Measurements from ENCODE around the gene CISD1.

Gene CISD1

DNA sequence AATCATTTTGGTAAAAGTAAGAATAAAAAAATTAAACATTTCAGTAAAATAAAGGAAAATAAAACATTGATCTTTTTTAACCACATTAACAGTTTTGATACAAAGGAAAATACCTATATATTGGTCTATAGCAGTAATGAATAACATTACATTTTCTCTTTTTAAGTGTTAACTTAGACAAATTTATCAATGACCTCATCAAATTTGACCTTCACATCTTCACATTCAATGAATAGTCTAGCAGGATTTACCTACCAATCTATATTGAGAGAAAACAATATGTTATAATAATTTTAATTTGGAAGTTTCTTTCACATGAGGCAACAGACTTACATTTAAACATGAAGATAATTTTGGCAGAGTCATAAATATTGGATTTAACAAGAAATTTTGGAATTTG lies 47.9 kb downstream of the CISD1 start:
- no peak for DNase-seq

DNA sequence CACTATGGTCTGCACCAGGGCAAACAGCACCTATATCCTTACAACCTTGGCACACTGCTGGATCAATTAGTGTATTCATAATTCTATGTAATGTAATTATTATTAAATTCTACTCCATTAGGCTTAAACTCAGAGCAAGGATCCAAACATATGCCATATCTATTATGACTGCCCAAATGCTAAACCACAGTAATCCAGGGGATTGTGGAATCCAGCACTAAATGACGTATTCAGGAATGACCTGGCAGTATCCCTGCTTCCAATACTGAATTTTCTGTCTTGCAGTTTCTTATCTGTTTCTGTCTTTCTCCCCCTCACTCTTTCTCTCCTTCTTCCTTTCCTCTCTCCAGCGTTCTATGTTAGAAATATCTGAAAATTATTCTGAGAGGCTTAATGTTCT lies 49.4 kb downstream of the CISD1 start:
- no peak for DNase-seq

DNA sequence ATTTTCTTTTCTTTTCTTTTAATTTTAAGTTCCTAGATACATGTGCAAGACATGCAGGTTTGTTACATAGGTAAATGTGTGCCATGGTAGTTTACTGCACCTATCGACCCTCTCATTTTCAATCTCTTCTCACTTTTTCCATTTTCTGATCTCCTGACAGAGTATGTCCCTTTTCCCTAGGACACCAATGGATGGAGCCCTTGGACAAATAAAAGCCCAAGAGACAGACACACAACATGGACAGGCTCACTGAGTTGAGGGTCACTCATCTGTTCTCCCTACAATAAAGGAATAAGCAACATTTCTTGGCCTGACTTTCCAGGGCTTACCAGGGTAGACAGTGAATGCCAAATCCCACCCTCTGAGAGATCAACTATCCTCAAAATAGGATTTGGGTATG lies 50.6 kb downstream of the CISD1 start:
- no peak for DNase-seq

DNA sequence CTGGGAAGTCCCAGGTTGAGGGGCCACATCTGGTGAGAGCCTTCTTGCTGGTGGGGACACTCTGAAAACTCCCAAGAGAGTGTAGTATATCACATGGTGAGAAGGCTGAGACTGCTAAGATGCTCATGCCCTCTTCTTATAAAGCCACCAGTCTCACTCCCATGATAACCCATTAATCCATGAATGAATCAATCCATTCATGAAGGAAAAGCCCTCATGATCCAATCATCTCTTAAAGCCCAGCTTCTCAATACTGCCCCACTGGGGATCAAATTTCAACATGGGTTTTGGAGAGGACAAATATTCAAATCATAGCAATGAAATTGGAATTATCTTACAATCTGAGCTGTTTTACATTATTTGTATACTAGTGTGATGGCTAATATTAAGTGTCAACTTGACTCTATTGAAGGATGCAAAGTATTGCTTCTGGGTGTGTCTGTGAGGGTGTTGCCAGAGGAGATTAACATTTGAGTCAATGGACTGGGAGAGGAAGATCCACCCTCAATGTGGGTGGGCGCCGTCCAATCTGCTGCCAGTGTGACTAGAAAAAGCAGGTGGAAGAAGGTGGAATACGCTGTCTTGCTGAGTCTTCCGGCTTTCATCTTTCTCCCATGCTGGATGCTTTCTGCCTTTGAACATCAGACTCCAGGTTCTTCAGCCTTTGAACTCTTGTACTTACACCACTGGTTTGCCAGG lies 51.5 kb downstream of the CISD1 start:
- DNase-seq, result no peak

DNA sequence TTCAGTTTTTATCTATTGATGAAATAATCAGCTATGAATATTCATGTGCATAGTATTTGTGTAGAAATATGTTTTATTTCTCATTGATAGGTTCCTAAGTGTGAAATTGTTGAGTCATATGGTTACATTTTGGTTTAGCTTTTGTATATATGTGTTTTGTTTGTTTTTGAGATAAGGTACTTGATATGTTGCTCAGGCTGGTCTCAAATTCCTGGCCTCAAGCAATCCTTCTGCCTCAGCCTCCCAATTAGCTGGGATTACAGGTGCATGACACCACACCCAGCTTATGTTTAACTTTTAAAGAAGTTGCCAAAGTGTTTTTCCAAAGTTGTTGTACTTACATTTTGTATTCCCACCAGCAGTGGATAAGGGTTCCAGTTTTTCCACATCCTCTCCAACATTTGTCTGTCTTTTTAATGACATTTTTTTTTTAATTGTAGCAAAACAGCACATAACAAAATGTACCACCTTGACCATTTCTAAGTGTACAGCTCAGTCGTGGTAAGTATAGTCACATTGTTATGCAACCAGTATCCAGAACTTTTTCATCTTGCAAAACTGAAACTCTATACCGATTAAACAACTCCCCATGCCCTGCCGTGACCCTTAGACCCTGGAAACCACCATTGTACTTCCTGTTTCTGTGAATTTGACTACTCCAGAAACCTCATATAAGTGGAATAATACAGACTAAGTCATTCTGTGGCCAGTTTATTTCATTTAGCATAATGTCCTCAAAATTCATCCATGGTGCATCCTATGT lies 53.3 kb downstream of the CISD1 start:
- DNase-seq, result no peak

DNA sequence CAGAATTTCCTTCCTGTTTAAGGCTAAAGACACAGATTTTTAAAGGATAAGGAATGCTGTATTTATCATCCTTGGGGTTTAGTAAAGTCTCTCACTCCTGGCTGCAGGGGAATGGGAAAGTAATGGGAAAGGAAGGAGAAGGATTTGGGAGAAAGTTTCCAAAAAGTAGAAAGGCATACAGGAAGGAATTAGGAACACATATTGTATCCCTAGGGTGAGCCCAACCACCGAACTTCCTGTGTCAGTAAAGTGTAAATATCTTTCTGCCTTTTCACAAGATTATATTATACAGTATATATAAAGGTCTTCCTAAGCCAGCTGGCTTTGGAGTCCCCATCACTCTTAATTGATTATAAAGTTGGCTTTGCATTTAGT lies 53.9 kb downstream of the CISD1 start:
- DNase-seq, result no peak

DNA sequence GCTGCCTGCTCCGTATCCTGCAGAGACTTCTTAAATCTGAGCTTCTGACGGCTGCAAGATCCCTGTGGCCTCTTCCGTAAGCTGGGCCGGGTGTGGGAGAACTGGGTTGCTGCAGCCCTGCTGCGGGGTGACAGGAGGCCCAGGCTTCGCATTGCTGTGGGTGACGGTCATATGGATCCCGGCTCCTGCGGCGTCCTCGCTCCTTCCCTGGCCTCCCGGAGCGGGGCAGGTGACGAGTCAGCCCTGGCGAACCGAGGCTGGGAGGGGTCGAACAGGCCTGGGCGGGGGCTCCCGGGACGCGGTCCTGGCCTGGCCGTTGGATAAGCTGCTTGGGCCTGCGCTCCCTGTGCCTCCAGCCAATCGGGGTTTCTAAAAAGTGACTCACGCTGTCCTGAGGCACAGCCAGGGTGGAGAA lies 58.0 kb downstream of the CISD1 start:
- no peak for DNase-seq

DNA sequence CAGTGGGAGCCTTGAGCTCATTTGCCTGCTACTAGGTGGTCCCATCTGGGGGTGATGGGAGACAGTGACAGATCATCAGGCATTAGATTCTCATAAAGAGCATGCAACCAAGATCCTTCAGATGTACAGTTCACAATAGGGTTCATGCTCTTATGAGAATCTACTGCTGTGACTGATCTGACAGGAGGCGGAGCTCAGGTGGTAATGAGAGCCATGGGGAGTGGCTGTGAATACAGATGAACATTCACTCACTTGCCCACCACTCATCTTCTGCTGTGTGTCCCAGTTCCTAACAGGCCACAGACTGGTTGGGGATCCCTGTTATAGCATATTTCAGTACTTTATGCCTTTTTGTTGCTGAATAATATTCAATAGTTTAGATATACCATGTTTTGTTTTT lies 59.3 kb downstream of the CISD1 start:
- no peak for DNase-seq

DNA sequence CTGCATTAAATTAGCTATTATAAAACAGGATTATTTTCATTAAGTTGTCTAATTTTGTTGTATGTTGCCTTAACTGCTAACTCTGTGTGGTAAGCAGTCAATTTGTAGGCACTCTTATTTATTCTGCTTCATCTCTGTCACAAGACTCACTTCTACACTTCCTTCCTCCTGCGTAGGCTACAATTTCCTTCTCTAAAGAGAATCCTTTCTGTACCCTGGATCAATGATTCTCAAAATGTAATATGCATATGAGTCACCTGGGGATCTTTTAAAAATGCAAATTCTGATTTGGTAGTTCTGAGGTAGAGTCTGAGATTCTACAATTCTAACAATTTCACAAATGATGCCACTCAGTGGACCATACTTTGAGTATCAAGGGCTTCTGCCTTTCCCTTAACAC lies 61.5 kb downstream of the CISD1 start:
- DNase-seq, result no peak

DNA sequence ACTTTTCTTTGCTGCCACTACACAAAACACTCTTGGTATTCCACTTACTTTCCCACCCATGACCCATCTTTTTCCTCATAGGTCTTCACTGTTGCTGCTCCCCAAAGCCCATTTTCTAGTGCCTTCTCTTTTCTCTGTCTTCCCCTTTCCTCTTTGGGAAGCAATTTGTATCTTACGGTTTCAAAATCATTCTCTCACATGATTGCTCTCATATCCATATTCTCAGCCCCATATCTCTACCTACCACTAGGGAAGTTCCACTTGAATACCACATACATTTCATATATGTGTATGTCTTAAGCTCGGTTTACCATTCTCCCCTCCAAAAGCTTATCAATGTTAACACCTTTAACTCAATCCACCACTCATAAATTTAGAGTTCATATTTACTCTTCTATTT lies 62.7 kb downstream of the CISD1 start:
- no peak for DNase-seq

DNA sequence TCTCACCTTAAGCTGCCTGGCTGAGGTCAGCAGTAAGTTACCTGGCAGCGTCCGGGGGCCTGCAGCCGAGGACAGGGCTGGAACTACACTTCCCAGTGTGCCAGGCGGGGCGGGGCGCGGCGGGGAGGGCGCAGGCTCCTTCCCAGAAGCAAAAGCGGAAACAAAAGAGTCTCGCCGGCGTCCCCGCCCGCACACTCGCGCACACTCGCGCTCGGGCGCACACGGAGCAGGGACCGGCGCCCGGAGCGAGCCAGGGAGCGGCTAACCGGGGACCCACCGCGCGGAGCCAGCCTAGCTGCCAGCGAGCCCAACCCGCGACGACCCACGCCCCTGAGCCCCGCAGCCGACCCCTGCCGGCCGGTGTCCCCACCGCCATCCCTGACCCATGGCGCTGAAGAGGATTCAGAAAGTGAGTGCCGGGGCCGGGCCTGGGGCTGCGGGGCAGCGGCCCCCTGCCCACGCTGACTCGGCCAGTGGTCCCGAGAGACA lies 65.9 kb downstream of the CISD1 start, which contains the start of gene UBE2D1:
Gene UBE2D1 (plus strand): TSS at position 190 of the 489 bp plus-strand sequence. CDS start 196 bp downstream, at position 386.
- DNase-seq, result peak; percentile 63

DNA sequence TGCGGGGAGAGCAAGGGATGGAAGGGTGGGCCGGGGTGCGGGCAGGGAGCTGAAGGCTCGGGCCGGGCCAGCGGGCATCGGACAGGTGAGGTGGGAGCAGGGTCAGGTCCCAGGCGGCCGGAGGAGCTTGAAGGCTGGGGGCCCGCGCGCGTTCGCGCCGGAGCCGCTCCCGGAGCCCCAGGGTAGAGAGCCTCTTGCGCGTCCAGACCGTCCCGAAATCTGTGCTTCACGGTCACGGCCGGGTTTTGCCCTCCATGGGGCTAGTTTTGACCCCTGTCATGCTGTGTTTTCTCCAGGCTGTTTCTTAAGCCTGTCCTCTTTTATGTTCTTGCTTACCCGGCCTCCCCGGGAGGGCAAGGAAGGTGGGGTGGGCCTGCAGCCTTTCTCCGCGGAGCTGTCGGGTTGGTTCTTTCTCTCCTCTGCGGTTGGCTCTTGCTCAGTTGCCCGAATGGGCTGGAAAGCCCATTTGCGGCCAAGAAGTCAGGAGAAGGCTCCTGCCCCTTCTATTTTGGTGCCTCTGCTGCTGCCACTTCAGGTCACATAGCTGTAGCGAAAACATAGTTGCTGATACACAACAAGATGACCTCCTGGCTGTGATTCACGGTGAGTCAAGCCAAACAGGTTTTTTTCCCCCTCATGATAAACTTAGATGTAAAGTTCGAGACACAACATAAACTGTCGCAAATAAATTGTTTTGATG lies 66.5 kb downstream of the CISD1 start:
- no peak for DNase-seq

DNA sequence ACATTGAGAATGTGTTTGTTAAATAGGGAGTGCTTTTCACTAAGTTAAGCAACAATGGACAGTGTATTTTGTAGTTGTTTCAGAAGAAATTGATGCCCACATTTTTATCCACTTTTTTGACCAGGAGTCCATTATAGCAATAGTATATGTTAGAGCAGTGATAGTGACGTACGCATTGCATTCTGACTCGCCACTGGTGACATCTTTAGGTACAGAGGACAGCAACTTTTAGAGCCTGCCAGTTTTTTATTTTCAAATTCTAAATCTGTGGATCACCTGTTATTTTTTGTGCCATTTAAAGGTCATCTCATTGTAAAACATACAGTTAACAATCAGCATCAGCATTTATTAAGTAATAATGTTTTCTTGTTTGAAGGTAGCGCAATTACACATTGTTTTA lies 67.3 kb downstream of the CISD1 start:
- no peak for DNase-seq

Data from effector CD4-positive, alpha-beta T cell (primary cell).